HG02840 (cell line): ENCODE data around the gene C16orf89.
"Not testable (repeated sequence)": the region's sequence is repeated elsewhere in the genome, so short reads cannot be mapped to it uniquely, and the experiment has no call there.

Experiments used
- ATAC-seq: cut with Tn5 transposase; IDR thresholded peaks from one replicate; pipeline ENCODE4 v1.9.1; 2021; ENCODE audit warnings: mild to moderate bottlenecking, moderate library complexity, moderate number of reproducible peaks; ENCODE audit not compliant: unreplicated experiment, low FRiP score

The C16orf89 gene

DNA sequence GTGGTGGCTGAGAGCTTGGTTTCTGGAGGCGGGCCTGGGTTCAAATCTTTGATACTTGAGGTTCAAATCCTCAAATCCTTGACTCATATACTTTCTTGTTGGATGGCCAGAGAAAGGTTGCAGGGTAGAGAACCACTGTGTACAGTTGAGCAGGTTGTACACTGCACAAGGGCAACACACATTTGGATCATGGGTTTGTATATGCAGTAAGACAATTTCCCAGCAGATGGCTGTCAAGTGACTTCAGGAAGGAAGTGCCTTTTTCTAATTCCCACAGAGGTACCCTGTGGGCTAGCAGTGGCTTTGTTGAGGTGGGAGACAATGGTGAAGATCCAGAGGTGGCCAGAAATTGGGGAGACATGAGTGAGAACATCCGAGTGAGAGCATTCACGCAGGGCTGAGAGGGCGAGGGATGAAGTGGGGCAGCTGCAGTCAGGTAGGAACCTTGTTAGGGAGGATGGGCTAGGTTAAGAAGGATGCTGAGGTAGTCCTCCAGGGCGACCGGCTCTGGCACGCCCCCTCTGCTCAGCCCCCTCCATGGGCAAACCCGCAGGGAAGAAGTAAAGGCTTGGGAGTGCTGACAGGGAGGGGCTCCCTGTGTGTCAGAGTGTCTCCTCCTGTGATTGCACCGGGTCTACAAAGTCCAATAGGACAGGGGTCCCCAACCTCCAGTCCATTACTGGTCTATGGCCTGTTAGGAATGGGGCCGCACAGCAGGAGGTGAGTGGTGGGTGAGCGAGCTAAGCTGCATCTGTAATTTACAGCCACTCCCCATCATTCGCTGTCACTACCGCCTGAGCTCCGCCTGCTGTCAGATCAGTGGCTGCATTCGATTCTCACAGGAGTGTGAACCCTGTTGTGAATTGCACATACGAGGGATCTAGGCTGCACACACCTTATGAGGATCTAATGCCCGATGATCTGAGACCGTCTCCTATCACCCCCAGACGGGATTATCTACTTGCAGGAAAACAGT lies 2.7 kb downstream of the C16orf89 start:
- ATAC-seq: no peak

DNA sequence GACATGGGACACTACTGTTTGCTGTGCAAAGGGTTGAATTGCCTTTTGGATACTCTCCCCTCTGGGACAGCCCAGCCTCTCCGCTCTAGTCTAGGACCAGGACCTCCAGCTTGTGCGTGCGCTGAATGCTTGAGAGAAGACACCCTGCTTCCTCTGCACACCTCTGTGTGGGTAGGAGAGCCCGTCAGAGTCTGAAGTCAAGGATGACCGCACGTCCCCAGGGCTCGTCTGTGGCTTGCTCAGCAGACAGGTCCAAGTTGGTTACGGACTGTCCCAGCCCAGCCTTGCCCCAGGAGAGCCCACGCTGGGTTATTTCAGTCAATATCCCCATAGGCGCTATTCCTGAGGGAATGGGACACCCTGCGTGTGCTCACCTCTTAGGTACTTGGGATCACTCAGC lies 3.7 kb downstream of the C16orf89 start:
- no peak for ATAC-seq

DNA sequence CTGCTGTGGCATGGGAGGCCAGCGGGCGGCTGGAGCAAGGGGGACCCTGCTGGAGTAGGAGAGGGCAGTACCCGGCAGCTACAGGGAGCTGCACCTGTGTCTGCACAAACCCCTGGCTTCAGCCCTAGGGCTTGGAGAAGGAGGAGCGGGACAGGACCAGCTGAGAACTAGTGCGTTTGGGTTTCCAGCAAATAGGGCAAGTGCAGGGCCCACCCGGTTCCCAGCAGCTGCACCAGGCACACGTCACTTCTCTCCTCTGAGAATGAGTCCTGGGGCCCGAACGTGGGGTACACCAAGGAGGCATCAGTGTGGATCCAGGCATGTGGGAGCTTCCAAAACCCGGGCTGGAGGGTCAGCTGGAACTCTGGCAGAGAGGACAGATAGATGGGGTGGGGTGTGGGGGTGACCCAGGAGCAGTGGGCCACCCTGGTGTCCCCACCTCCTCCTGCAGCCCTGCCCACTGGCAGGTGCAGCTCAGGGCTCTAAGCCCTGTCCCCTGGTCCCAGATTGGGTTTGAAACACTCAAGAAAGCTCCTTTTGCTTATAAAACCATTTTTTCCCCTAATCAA lies 5.6 kb downstream of the C16orf89 start:
- ATAC-seq: no peak

DNA sequence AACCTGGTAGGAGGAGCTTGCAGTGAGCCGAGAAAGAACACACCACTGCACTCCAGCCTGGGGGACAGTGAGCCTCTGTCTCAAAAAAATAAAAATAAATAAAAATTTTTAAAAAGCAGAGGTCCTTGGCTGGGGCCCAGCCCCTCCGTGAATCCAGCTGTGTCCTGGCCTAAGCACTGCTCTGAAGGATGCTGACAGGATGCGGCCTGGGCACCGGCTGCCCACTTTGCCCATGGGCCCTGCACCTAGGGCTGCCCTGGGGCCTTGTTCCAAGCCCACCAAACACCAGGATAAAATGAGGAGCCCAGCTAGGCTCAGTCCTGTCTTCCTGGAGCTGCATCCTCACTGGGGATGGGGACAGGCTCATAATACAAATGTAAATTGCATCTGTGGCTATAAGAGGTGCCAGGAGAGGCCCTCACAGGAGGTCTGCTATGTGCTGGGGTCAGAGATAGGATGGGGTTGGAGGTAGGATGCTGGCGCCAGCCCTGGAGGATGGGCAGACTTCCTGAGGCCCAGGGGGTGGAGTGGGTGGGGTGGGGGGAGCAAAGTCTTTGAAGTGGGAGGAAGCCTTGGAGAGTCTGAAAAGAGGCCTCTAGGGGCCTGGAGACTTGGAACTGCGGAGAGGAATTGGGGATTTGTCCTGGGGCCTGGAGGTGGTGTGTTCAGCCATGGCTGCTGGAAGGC lies 6.2 kb downstream of the C16orf89 start:
- ATAC-seq: no peak

DNA sequence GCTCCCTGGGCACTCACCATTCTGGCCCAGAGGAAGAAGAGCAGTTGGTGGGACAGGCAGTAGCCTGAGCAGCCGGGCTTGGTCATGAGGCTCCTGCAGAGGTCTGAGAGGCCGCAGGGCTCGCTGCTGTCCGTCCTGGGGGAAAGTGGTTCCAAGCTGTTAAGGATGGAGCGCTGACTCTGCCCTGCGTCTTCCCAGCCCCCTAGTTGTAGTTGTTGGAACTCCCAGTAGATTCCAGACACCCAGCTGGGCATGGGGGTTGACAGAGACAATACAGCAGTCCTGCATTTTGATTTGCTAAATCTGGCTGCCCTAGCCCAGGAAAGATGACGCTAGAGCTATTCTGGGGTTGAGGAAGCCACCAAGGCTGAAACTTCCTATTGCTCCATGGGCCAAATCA lies 7.3 kb downstream of the C16orf89 start:
- ATAC-seq: no peak

DNA sequence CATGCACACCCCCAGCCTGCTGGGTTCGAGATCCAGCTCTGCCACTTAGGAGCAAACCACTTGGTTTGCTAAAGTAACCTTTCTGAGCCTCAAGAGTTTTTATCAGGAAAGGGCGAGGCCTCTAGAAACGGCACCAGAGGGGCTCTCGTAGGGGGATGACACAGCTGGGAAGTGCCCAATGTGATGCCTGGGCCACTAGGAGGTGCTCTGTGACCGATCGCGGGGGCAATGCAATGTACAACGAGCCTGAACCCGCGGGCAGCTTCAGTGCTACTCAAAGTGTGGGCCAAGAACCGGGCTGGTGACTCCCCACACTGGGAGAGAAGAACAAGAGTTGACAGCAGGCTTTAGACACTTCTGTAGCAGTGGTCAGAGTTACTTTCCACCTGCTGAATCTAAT lies 9.4 kb downstream of the C16orf89 start:
- ATAC-seq: no peak

DNA sequence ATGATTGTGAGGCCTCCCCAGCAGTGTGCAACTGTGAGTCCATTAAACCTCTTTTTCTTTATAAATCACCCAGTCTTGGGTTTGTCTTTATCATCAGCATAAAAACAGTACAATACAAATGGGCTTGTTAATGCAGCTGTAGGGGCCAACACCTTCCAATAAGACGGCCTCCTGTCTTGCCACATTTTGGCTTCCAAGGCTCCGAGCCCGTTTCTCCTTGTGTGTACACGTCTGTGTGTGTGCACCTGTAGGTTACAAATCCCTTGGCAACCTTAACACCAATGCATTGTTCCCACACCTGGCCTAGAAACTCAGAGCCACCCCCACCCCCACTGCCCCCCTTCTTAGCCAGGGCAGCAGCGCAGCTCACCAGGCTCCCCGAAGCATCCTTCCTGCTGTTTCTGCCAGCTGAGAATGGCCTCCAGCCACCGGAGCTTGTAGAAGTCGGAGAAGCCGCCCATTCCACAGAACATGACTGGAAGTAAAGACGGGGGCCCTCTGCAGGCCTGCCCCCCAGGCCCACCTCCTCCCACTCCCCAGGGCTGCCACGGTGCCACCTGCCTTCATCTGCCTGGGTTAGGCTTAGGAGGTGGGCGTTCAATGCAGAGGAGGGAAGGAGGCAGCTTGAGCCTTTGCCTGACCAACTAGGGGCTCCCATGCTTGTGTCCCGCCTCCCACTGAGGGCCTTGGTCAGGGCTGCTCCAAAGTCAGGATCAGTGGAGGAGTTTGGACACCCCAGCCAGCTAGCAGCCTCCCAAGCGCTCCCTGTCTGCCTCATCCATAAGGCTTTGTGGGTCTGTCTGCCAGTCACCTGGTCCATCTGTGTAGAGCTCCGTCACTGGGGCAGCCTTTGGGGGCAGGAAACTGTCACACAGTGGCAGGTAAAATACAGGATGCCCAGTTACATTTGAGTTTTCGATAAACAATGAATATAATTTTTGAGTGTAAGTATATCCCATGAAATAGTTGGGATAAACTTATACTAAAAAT lies 10.6 kb downstream of the C16orf89 start:
- ATAC-seq: no peak

DNA sequence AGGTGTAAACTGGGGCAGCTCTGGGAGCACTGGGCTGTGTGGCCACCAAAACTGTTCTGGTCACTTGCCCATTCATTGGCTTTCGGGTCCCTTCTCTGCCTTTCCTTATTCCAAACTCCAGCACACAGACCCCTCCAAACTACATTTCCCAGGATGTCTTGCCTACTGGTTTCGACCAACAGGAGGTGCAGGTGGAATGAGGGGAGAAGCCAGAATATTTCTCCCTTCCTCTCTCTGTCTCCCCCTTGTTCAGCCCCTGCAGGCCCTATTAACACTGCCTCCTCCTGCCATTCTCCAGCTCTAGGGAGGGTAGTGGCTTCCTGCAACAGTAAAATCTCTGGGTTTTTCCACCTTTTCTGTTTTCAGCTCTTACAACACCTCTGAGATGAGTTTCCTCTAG lies 18.8 kb downstream of the C16orf89 start:
- ATAC-seq: no peak

DNA sequence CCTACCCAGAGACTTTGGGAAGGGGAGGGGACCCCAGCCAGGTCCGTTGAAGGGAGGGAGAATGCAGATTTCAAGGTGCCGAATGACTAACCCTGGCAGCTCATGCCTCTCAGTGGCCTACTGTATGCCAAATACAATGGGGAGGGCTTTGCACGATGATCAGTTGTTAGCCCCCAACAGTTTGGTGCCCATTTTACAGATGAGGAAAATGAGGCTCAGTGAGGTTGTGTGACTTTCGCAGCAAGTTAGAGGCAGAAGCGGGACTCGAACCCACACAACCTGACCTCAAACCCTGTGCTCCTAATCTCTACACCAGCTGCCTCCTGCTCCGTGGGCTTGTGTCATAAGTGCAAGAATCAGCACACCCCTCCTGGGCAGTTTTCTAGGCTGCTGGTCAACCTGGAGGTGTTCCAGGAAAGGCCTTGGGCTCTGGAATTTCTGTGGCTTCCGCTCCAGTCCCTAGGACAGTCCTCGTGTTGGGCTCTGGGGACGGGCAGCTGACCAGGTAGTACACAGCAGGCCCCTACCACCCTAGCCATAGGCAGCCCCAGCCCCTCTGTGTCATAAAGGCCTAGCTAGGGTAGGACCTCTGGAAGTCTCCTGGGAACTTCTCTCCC lies 20.1 kb downstream of the C16orf89 start:
- ATAC-seq: no peak

DNA sequence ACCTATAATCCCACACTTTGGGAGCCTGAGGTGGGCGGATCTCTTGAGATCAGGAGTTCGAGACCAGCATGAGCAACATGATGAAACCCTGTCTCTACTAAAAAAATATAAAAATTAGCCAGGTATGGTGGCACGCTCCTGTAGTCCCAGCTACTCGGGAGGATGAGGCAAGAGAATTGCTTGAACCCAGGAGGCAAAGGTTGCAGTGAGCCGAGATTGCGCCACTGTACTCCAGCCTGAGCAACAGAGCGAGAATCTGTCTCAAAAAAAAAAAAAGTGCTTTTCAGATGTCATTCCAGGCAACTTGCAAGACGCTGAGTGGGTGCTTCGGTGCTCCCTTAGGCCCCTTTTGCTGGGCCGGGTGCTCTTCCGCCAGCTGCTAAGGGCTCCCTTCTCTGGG lies 21.2 kb downstream of the C16orf89 start:
- ATAC-seq: not testable (repeated sequence)

DNA sequence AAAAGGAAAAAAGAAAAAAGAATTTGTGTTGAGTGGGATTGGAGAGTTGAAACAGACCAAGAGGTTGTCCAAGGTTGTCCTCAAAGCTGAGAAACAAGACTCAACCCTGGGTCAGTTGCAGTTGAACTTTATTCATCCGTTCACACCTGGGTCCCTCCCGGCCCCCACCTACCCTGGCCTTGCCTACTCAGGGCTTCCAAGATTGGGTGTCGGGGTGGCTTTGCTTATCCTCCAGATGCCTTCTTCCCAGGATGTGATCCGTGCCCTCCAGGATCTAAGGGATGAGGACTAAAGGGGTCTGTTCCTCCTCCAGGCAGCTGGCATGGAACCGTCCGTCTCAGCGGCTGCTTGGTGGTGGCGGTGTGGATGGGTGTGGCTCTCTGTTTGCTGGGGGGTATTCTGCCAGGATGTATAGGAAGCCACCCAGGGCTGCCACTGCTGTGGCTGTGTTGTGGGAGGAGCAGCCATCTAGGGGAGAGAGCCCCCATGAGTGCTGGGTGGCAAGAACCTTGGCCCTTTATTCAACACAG lies 21.7 kb downstream of the C16orf89 start:
- ATAC-seq: no peak

DNA sequence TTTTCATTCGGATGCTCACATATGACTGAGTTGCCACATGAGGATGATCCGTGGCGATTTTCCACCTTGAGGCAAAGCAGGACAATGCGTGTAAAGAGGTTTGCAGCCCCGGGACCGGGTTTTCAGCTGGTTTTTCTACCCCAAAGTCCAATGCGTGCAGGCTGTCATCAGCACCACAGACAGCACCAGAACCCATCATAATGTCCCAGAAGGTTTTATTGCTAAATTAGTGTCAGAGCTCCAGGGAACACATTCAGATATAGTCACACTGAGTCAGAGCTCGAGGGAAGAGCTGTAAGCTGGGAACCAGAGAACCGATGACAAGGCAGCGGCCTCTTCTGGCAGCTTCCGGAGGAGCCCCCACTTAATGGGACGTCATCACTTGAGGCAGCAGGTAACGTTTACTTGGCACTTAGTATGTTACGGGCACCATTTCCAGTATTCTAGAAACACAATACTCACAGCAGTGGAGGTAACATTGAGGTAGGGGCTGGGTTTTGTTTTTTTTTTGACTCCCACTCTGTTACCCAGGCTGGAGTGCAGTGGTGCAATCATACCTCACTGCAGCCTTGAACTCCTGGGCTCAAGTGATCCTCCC lies 23.1 kb downstream of the C16orf89 start:
- no peak for ATAC-seq

DNA sequence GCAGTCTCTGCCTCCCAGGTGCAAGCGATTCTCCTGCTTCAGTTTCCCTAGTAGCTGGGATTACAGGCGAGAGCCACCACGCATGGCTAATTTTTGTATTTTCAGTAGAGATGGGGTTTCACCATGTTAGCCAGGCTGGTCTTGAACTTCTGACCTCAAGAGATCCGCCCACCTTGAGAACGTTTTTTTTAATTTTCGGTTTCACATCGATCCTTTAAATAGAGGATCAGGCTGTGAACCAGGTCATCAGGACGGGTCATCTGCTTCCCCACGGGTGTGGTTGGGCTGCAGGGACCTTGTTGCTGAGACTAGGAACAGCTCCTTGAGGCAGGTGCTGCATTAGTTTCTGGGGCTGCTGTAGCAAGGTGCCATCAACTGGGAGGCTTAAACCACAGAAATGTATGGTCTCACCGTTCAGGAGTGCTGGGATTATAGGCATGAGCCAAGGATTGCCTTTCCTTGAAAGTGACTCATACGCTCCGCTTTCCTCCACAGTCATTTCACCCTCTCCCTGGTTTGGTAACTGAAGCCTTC lies 24.1 kb downstream of the C16orf89 start:
- peak; percentile 79 for ATAC-seq

DNA sequence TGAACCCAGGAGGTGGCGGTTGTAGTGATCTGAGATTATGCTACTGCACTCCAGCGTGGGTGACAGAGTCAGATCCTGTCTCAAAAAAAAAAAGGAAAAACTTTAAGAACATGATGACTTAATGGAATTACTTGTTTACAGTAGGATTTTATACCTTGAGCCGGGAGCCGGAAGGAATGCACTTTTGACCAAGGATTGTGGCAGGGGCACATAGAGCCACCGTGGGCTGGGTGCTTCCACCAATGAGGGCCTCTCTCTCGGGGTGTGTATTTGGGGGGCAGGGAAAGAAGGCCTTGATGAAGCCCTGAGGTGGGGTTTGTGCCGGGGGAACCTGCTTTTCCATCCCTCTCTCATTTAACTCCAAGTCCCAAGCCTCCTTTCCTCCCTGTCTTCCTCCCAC lies 25.3 kb downstream of the C16orf89 start:
- no peak for ATAC-seq

DNA sequence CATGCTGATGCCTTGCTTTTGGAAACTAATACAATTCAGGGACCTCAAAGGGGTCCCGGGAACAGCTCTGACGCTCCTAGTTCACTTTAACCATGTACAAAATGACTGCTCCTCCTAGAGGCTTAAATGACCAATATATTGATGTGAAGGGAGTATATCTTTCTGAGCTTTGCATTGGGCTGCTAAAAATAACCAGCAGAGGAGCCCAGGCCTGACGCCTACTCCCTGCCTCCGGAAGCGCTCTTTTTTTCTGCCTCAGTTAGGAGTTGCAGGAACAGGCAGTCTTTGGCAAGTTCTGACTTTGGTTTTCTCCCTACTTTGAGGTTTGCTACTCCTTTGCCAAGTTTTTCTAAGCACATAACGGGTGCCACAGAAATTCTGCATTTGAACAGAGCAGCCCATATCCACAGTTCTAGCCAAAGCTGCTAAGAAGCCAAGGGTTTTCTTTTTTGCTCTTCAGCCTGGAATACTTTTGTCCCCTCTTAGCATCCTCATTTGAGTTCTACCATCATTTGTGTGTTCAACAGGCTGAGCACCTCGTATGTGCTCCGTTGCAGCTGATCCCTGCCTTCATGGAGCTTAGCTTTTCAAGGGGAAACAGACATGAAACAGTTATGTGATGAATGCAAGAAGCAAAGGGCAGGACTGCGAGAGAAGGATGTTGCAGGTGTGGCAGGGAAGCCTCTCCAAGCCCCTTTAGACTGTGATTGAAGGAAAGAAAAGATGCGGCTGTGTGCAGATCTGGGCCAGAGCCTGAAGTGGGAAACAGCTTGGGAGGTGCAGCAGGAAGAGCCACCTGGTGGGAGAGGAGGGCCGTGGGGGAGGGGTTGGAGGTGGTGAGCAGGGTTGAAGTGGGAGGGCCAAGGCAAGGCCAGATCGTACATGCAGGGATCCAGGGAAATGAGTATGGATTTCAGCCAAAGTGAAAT lies 29.3 kb downstream of the C16orf89 start:
- no peak for ATAC-seq

DNA sequence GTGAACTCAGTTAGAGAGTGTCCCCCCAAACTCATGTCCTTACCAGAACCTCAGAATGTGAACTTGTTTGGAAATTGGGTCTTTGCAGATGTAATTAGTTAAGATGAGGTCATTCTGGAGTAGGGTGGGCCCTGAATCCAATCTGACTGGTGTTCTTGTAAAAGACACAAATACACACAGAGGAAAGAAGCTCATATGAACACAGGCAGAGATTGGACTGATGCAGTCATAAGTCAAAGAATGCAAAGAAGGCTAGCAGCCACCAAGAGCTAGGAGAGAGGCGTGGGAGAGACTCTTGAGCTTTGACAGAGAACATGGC lies 29.9 kb downstream of the C16orf89 start:
- ATAC-seq: no peak

DNA sequence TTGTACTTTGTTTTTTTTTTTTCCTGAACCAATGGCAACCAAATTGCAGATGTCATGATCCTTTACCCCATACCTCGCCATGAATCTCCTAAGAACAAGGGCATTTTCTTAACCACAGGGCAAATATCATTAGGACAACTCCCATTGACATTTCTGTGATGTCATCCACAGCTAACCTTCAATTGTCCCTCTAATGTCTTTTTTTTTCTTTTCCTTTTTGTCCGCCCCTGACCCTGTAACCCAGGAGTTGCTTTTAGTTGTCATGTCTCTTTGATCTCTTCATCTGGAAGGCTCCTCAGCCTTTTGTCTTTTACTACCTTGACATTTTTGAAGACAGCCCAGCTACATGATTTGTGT lies 31.6 kb downstream of the C16orf89 start:
- no peak for ATAC-seq
